MM.1S (cell line): Measurements from ENCODE around the gene MBD2.
"Not testable (repeated sequence)": the region's sequence is repeated elsewhere in the genome, so short reads cannot be mapped to it uniquely, and the experiment has no call there.

Experiments used
- DNase-seq: peaks from one replicate; pipeline ENCODE4 v3.0.0-alpha.2; 2015
- H2AFZ ChIP-seq: fragments of 300-600 bp; sonication (generic); 2 replicates; pipeline ENCODE4 v1.6.0; 2016; ENCODE audit warnings: antibody characterized with exemption, low read length
- H3F3A ChIP-seq: fragments of 300-600 bp; sonication (generic); 2 replicates; pipeline ENCODE4 v1.6.1; 2016; ENCODE audit warnings: mild to moderate bottlenecking, antibody characterized with exemption, low read length, moderate library complexity, mixed read lengths; ENCODE audit not compliant: insufficient read depth
- H3K27ac ChIP-seq: fragments of 300-600 bp; sonication (generic); 2 replicates; pipeline ENCODE4 v1.5.1; 2016; ENCODE audit warnings: mild to moderate bottlenecking, low read length
- H3K27me3 ChIP-seq: fragments of 300-600 bp; sonication (generic); replicated peaks from 2 replicates; pipeline ENCODE4 v1.6.0; 2016; ENCODE audit warnings: low read length; ENCODE audit not compliant: insufficient read depth
- H3K36me3 ChIP-seq: fragments of 300-600 bp; sonication (generic); replicated peaks from 2 replicates; pipeline ENCODE4 v1.6.1; 2016; ENCODE audit warnings: mild to moderate bottlenecking, low read length, mixed read lengths; ENCODE audit not compliant: insufficient read depth
- H3K4me1 ChIP-seq: fragments of 300-600 bp; sonication (generic); 2 replicates; pipeline ENCODE4 v1.6.1; 2016; ENCODE audit warnings: low read length, mixed read lengths
- H3K4me2 ChIP-seq: fragments of 300-600 bp; sonication (generic); 2 replicates; pipeline ENCODE4 v1.6.0; 2016; ENCODE audit warnings: low read depth, low read length
- H3K4me3 ChIP-seq: fragments of 300-600 bp; sonication (generic); 2 replicates; pipeline ENCODE4 v1.5.1; 2016; ENCODE audit warnings: low read length, mixed read lengths
- H3K79me2 ChIP-seq: fragments of 300-600 bp; sonication (generic); 2 replicates; pipeline ENCODE4 v1.6.1; 2016; ENCODE audit warnings: mixed run types, low read length, mixed read lengths
- H3K9ac ChIP-seq: fragments of 300-600 bp; sonication (generic); 2 replicates; pipeline ENCODE4 v1.6.1; 2016; ENCODE audit warnings: low read length, mixed read lengths
- H3K9me2 ChIP-seq: fragments of 300-600 bp; sonication (generic); replicated peaks from 2 replicates; pipeline ENCODE4 v1.6.1; 2016; ENCODE audit warnings: mild to moderate bottlenecking, low read length, mixed read lengths; ENCODE audit not compliant: insufficient read depth
- H3K9me3 ChIP-seq: fragments of 300-600 bp; sonication (generic); replicated peaks from 2 replicates; pipeline ENCODE4 v1.6.1; 2016; ENCODE audit warnings: mild to moderate bottlenecking, low read length, mixed read lengths; ENCODE audit not compliant: insufficient read depth
- H4K20me1 ChIP-seq: fragments of 300-600 bp; sonication (generic); 2 replicates; pipeline ENCODE4 v1.6.1; 2016; ENCODE audit warnings: mild to moderate bottlenecking, low read length, moderate library complexity, mixed read lengths; ENCODE audit not compliant: insufficient read depth
- CTCF ChIP-seq: fragments of 300-600 bp; sonication (generic); IDR thresholded peaks from 2 replicates; pipeline ENCODE4 v1.5.1; 2016; ENCODE audit warnings: antibody characterized with exemption, low read length, mixed read lengths
- EZH2 ChIP-seq: fragments of 300-600 bp; sonication (generic); optimal IDR thresholded peaks from 2 replicates; pipeline ENCODE3; 2017; ENCODE audit warnings: low read depth, mild to moderate bottlenecking, antibody characterized with exemption, low read length, mixed read lengths
- EZH2phosphoT487 ChIP-seq: fragments of 300-600 bp; sonication (generic); IDR thresholded peaks from 2 replicates; pipeline ENCODE4 v1.6.1; 2018; ENCODE audit warnings: antibody characterized with exemption, low read length

The MBD2 gene

GRCh38 chr18:54260396-54261072 is 36.1 kb upstream of the MBD2 start:
- H3K4me3 ChIP-seq, result no peak overlapping the region
- H3K27ac ChIP-seq, result no peak overlapping the region
- no peak overlapping the region for H2AFZ ChIP-seq
- H4K20me1 ChIP-seq, result no peaks in the 10 kb centered on the region
- H3K4me2 ChIP-seq, result no peak overlapping the region
- no peaks in the 10 kb centered on the region for H3K9me3 ChIP-seq
- TF ChIP-seq CTCF, result no peak
- TF ChIP-seq EZH2phosphoT487, result no peak
- TF ChIP-seq EZH2, result no peak
- no peaks in the 10 kb centered on the region for H3K36me3 ChIP-seq
- H3K27me3 ChIP-seq, result no peaks in the 10 kb centered on the region
- no peaks in the 10 kb centered on the region for H3K9me2 ChIP-seq
- H3K9ac ChIP-seq, result no peak overlapping the region
- H3F3A ChIP-seq, result peaks cover 13% of the 10 kb centered on the region
- H3K79me2 ChIP-seq, result no peaks in the 10 kb centered on the region
- DNase-seq, result no peak
- peaks cover 23% of the 10 kb centered on the region for H3K4me1 ChIP-seq

- H3K36me3 ChIP-seq, H3K9me2 ChIP-seq, DNase-seq, H3K4me3 ChIP-seq, H3K4me2 ChIP-seq, H3K9me3 ChIP-seq, H3K27ac ChIP-seq, H4K20me1 ChIP-seq, H3F3A ChIP-seq, H3K27me3 ChIP-seq, H2AFZ ChIP-seq, H3K9ac ChIP-seq, H3K79me2 ChIP-seq: not testable (repeated sequence)
- H3K4me1 ChIP-seq, result peaks cover 13% of the 10 kb centered on the region
Observed at GRCh38 chr18:54257818-54258217, 33.3 kb upstream of the MBD2 start.

- Histone ChIP-seq H3K27me3 (no peaks in the 10 kb centered on the region), H3K9me2 (no peaks in the 10 kb centered on the region), H2AFZ (no peak overlapping the region), H3K79me2 (no peaks in the 10 kb centered on the region), H4K20me1 (no peaks in the 10 kb centered on the region), H3K27ac (no peak overlapping the region), H3K4me2 (no peak overlapping the region), H3F3A (no peaks in the 10 kb centered on the region), H3K36me3 (no peaks in the 10 kb centered on the region), H3K4me1 (peaks cover 7% of the 10 kb centered on the region), H3K9me3 (no peaks in the 10 kb centered on the region), H3K9ac (no peak overlapping the region), H3K4me3 (no peak overlapping the region)
- TF ChIP-seq EZH2, result no peak
- no peak for TF ChIP-seq CTCF
- TF ChIP-seq EZH2phosphoT487, result no peak
- DNase-seq, result no peak
Observed at GRCh38 chr18:54257015-54257414, 32.5 kb upstream of the MBD2 start.

- DNase-seq, result no peak
- no peaks in the 10 kb centered on the region for H3K9me3 ChIP-seq
- no peak overlapping the region for H3K4me3 ChIP-seq
- H3K9me2 ChIP-seq, result no peaks in the 10 kb centered on the region
- H3K4me2 ChIP-seq, result no peak overlapping the region
- no peaks in the 10 kb centered on the region for H3K79me2 ChIP-seq
- no peaks in the 10 kb centered on the region for H3K36me3 ChIP-seq
- no peak overlapping the region for H2AFZ ChIP-seq
- no peaks in the 10 kb centered on the region for H4K20me1 ChIP-seq
- no peak for TF ChIP-seq EZH2phosphoT487
- no peaks in the 10 kb centered on the region for H3K27me3 ChIP-seq
- no peak overlapping the region for H3K27ac ChIP-seq
- H3K9ac ChIP-seq, result no peak overlapping the region
- H3K4me1 ChIP-seq, result peaks cover 17% of the 10 kb centered on the region
- H3F3A ChIP-seq, result peaks cover 8% of the 10 kb centered on the region
Observed at GRCh38 chr18:54255141-54255540, 30.7 kb upstream of the MBD2 start.
